ENCODE measurements around the gene OR7A10.
"Not testable (repeated sequence)": the region's sequence is repeated elsewhere in the genome, so short reads cannot be mapped to it uniquely, and the experiment has no call there.

The OR7A10 gene

DNA sequence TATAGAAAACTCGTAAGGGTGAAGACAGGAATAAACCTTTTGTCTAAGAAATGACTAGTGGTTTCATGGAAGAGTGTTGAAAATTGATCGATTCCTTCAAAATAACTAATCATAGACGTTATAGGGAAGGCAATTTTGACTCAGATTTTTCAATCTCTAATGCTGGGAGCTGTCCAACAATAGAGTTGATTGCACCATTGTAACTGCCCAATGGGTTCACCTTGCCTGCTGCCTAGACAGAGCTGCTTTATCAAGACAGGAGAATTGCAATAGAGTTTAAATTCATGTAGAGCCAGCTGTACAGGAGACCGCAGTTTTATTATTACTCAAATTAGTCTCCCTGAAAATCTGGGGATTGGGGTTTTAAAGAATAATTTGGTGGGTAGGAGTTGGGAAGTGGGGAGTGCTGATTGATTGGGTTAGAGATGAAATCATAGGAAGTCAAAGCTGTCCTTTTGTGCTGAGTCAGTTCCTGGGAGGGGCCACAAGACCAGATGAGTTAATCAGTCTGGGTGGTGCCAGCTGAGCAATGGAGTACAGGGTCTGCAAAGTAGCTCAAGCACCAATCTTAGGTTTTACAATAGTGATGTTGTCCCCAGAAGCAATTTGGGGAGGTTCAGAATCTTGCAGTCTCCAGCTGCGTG is 53.5 kb downstream of the OR7A10 start:
- no peak for DNase-seq (ENCODE audit: low read depth in 3 of 3)

DNA sequence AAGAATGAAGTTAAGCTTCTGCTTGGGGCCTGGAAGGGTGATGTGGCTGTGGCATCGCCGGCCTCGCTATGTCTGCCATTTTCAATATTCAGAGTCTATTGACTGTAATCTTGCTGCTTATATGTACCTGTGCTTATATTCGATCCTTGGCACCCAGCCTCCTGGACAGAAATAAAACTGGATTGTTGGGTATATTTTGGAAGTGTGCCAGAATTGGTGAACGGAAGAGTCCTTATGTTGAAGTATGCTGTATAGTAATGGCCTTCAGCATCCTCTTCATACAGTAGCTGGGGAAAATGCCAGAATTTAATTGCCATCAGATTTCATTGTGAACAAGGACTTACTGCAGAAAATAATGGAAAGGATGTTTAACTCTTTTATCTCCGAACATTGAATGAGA is 56.5 kb downstream of the OR7A10 start:
- not testable (repeated sequence) for DNase-seq (ENCODE audit: low read depth in 3 of 3)
